OCI-LY3 (cell line): ENCODE results near the gene FEN1.

Experiments
- H2AFZ ChIP-seq: fragments of 200-600, 300-600 bp; shearing (Covaris generic); 2 replicates; pipeline ENCODE4 v1.6.0; 2014; ENCODE audit warnings: antibody characterized with exemption, low read depth, low read length
- H3K27ac ChIP-seq: fragments of 200-600, 300-600 bp; sonication (generic); 2 replicates; pipeline ENCODE4 v1.5.1; 2014; ENCODE audit warnings: mild to moderate bottlenecking, low read length, moderate library complexity, mixed read lengths
- H3K27me3 ChIP-seq: fragments of 200-600, 300-600 bp; sonication (generic); 2 replicates; pipeline ENCODE4 v1.6.1; 2014; ENCODE audit warnings: low read depth, low read length, mixed read lengths
- H3K36me3 ChIP-seq: fragments of 200-600, 300-600 bp; sonication (generic); replicated peaks from 2 replicates; pipeline ENCODE3; 2014; ENCODE audit warnings: low read depth, low read length, mixed read lengths
- H3K4me1 ChIP-seq: fragments of 300-600, 200-600 bp; sonication (generic); 2 replicates; pipeline ENCODE4 v1.6.1; 2014; ENCODE audit warnings: low read length, mixed read lengths
- H3K4me2 ChIP-seq: fragments of 200-600, 300-600 bp; sonication (generic); 2 replicates; pipeline ENCODE4 v1.6.1; 2014; ENCODE audit warnings: low read length, mixed read lengths
- H3K4me3 ChIP-seq: fragments of 300-600, 200-600 bp; sonication (generic); 2 replicates; pipeline ENCODE4 v1.5.1; 2014; ENCODE audit warnings: antibody characterized with exemption, mild to moderate bottlenecking, low read length, moderate library complexity
- H3K79me2 ChIP-seq: fragments of 300-600, 200-600 bp; shearing (Covaris generic); 2 replicates; pipeline ENCODE4 v1.6.1; 2014; ENCODE audit warnings: mild to moderate bottlenecking, low read length, mixed read lengths
- H3K9ac ChIP-seq: fragments of 300-600, 200-600 bp; shearing (Covaris generic); 2 replicates; pipeline ENCODE4 v1.6.0; 2014; ENCODE audit warnings: mild to moderate bottlenecking, low read length, moderate library complexity
- H3K9me3 ChIP-seq: fragments of 200-600, 300-600 bp; shearing (Covaris generic); 2 replicates; pipeline ENCODE4 v1.6.1; 2014; ENCODE audit warnings: low read length, mixed read lengths; ENCODE audit not compliant: insufficient read depth
- H4K20me1 ChIP-seq: fragments of 200-600, 300-600 bp; sonication (generic); 2 replicates; pipeline ENCODE4 v1.6.1; 2016; ENCODE audit warnings: low read length, mixed read lengths; ENCODE audit not compliant: insufficient read depth
- CTCF ChIP-seq: fragments of 200-600, 300-600 bp; sonication (generic); IDR thresholded peaks from 2 replicates; pipeline ENCODE4 v1.5.1; 2014; ENCODE audit warnings: antibody characterized with exemption, low read length, low read depth
- EZH2phosphoT487 ChIP-seq: fragments of 200-600 bp; shearing (Covaris generic); IDR thresholded peaks from 2 replicates; pipeline ENCODE4 v1.6.1; 2018; ENCODE audit warnings: antibody characterized with exemption, mixed run types, low read depth

Gene FEN1

GRCh38 chr11:61797263-61797944 lies 4.7 kb downstream of the FEN1 start:
- Histone ChIP-seq H3K27ac (no peak overlapping the region), H3K4me1 (peaks cover 35% of the 10 kb centered on the region), H3K4me2 (no peak overlapping the region), H3K9ac (no peak overlapping the region), H3K9me3 (no peaks in the 10 kb centered on the region), H4K20me1 (peaks cover 14% of the 10 kb centered on the region; the same call in 1 of the 2 replicates), H2AFZ (no peak overlapping the region), H3K79me2 (peaks cover 96% of the 10 kb centered on the region), H3K4me3 (no peak overlapping the region), H3K36me3 (peaks cover 62% of the 10 kb centered on the region), H3K27me3 (no peaks in the 10 kb centered on the region)
- TF ChIP-seq EZH2phosphoT487: no peak
- peak; percentile 97 for TF ChIP-seq CTCF

GRCh38 chr11:61799665-61800284 lies 7.1 kb downstream of the FEN1 start:
- H3K27me3 ChIP-seq: no peaks in the 10 kb centered on the region
- H3K4me2 ChIP-seq: peak overlapping the region; percentile 5; the same call in 1 of the 2 replicates
- peaks cover 79% of the 10 kb centered on the region for H3K36me3 ChIP-seq
- H3K4me1 ChIP-seq: peaks cover 25% of the 10 kb centered on the region
- peaks cover 18% of the 10 kb centered on the region; the same call in 1 of the 2 replicates for H4K20me1 ChIP-seq
- no peaks in the 10 kb centered on the region for H3K9me3 ChIP-seq
- peaks cover 81% of the 10 kb centered on the region for H3K79me2 ChIP-seq
- no peak for TF ChIP-seq CTCF
- no peak for TF ChIP-seq EZH2phosphoT487
- H3K4me3 ChIP-seq: no peak overlapping the region; the same call in 1 of the 2 replicates
- H3K9ac ChIP-seq: no peak overlapping the region
- no peak overlapping the region for H2AFZ ChIP-seq
- H3K27ac ChIP-seq: peak overlapping the region; percentile 43

- Histone ChIP-seq H3K36me3 (peaks cover 81% of the 10 kb centered on the region), H2AFZ (no peak overlapping the region), H3K4me1 (peaks cover 21% of the 10 kb centered on the region), H3K27ac (no peak overlapping the region), H3K27me3 (no peaks in the 10 kb centered on the region), H3K79me2 (peaks cover 73% of the 10 kb centered on the region), H3K4me3 (no peak overlapping the region), H3K9me3 (no peaks in the 10 kb centered on the region), H3K4me2 (no peak overlapping the region), H3K9ac (no peak overlapping the region), H4K20me1 (peaks cover 18% of the 10 kb centered on the region; the same call in 1 of the 2 replicates)
- TF ChIP-seq CTCF: no peak
- TF ChIP-seq EZH2phosphoT487: no peak
These were observed 7.9 kb downstream of the FEN1 start for GRCh38 chr11:61800331-61801281.

- H3K4me2 ChIP-seq: no peak overlapping the region
- no peak overlapping the region for H3K27ac ChIP-seq
- H3K4me1 ChIP-seq: peaks cover 16% of the 10 kb centered on the region
- peaks cover 11% of the 10 kb centered on the region; the same call in 1 of the 2 replicates for H4K20me1 ChIP-seq
- peaks cover 53% of the 10 kb centered on the region for H3K79me2 ChIP-seq
- H3K36me3 ChIP-seq: peaks cover 85% of the 10 kb centered on the region
- TF ChIP-seq CTCF: no peak
- no peak for TF ChIP-seq EZH2phosphoT487
- no peaks in the 10 kb centered on the region for H3K27me3 ChIP-seq
- no peak overlapping the region for H3K9ac ChIP-seq
- no peak overlapping the region for H2AFZ ChIP-seq
- no peak overlapping the region for H3K4me3 ChIP-seq
- H3K9me3 ChIP-seq: no peaks in the 10 kb centered on the region
These were observed 9.9 kb downstream of the FEN1 start for GRCh38 chr11:61802605-61803004.
